Chondrocyte (in vitro differentiated cells): ENCODE measurements around the gene RMI2. TPM values are rescaled to one million over a fixed set of nuclear protein-coding genes. Genes with fewer than 3 reads are reported as not detected.

Source experiments
- DNase-seq: peaks from one replicate; pipeline ENCODE4 v3.0.0; 2021; ENCODE audit warnings: mixed read lengths, low spot score
- H3K27ac Mint-ChIP-seq: one replicate; pipeline ENCODE4 v1.8.0; 2021; ENCODE audit warnings: mild to moderate bottlenecking, moderate library complexity, mixed read lengths; ENCODE audit not compliant: unreplicated experiment
- H3K27me3 Mint-ChIP-seq: 2 replicates; pipeline ENCODE4 v1.8.0; 2021; ENCODE audit warnings: low read depth, mixed read lengths
- H3K36me3 Mint-ChIP-seq: 2 replicates; pipeline ENCODE4 v1.8.0; 2021; ENCODE audit warnings: low read depth, mixed read lengths
- H3K4me1 Mint-ChIP-seq: 2 replicates; pipeline ENCODE4 v1.8.0; 2021; ENCODE audit warnings: low read depth, mild to moderate bottlenecking, mixed read lengths
- H3K4me3 Mint-ChIP-seq: one replicate; pipeline ENCODE4 v1.8.0; 2021; ENCODE audit warnings: mild to moderate bottlenecking, moderate library complexity, mixed read lengths; ENCODE audit not compliant: unreplicated experiment
- H3K9me3 Mint-ChIP-seq: 2 replicates; pipeline ENCODE4 v1.8.0; 2021; ENCODE audit warnings: low read depth, mixed read lengths
- total RNA-seq: library from RNA; stranded (reverse); gene quantifications from 3 replicates; pipeline ENCODE4 v1.2.1, GENCODE V29; 2021
- TF ChIP-seq, protein P1 (sequence below): fragments of 200-600 bp; sonication (generic); IDR thresholded peaks from 2 replicates; pipeline ENCODE4 v1.5.0; 2021; ENCODE audit warnings: antibody characterized with exemption, mild to moderate bottlenecking, moderate library complexity

The RMI2 gene
- total RNA-seq, 1 donor from 2014 or later, result 1.6 TPM

DNA sequence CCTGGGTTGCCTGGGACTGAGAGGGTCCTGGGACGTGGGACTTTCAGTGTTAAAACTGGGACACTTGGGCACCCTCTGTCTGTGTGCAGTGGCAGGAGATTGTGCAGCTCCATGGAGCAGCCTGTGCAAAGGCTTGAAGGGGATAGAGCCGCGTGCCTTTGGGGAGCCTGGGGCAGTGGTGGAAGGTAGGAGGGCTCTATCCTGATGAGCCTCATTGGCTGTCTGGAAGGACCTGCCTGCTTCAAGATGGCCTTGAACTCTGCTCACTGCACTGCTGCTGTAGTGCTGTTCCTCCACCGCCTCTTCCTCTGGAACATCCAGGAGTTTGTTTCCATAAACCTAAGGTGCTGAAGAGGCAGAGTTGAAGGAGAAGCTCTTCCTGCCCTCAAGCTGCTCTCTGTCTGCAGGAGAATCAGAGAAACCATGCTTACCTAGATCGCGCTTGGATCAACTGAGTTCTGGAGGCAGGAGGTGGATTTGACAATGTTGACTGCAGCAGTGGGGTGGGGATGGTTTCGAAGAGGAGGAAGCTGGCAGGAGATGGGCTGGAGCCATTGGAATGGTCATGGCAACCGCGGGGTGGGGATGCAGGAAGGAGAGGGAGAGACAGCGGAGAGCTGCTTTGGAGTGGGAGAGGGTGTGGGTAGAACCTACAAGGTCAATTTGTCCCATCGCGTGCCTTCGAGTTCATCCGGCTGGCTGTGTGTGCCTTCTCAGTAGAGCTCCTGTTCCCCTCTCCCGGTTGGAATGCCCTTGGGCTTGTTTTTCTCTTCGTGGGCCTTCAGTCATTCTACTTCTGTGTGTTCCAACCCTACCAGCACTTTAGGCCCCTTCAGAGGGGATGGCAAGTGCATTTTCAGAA is 3.7 kb downstream of the RMI2 start:
- TF ChIP-seq, protein P1, sequence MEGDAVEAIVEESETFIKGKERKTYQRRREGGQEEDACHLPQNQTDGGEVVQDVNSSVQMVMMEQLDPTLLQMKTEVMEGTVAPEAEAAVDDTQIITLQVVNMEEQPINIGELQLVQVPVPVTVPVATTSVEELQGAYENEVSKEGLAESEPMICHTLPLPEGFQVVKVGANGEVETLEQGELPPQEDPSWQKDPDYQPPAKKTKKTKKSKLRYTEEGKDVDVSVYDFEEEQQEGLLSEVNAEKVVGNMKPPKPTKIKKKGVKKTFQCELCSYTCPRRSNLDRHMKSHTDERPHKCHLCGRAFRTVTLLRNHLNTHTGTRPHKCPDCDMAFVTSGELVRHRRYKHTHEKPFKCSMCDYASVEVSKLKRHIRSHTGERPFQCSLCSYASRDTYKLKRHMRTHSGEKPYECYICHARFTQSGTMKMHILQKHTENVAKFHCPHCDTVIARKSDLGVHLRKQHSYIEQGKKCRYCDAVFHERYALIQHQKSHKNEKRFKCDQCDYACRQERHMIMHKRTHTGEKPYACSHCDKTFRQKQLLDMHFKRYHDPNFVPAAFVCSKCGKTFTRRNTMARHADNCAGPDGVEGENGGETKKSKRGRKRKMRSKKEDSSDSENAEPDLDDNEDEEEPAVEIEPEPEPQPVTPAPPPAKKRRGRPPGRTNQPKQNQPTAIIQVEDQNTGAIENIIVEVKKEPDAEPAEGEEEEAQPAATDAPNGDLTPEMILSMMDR, result no peak

DNA sequence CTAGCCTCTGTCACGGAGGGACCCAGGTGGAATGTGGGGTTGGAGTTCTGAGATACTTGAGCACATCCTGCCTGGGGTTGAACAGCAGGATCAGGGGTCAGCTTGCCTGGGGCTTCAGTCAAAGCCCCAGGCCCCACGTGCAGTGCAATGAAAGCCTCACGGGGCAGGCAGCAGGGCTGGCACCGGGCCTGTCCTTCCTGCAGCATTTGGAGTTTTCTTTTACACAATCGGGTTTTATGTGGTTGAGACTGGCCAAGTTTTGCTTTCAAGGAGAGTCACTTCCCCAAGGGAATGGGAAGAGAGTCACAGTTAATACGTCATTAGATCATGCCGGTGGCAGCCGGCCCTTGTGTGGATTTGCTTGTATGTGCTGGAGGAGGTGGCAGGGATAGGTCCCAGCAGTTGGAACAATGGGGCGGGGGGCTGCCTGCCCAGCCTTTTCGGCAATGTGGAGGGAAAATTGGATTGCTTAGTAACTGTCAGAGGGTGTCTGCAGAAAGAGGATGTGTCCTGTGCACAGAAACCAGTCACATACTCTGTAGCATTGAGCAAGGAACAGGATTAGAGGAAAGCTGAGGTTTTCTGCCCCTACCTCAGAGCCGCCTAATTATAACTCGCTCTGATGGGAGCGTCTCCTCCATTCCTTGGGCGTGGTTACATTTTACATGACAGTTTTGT is 4.5 kb downstream of the RMI2 start:
- H3K27ac Mint-ChIP-seq, result peak overlapping the region; percentile 89
- DNase-seq, result no peak
- H3K9me3 Mint-ChIP-seq, result no peaks in the 10 kb centered on the region
- no peaks in the 10 kb centered on the region for H3K27me3 Mint-ChIP-seq
- H3K4me3 Mint-ChIP-seq, result no peak overlapping the region
- H3K36me3 Mint-ChIP-seq, result no peaks in the 10 kb centered on the region
- peaks cover 36% of the 10 kb centered on the region for H3K4me1 Mint-ChIP-seq
- TF ChIP-seq, protein P1, result no peak

More for the DNA sequence above, 3.7 kb downstream of the RMI2 start:
- Mint-ChIP-seq H3K36me3 (no peaks in the 10 kb centered on the region), H3K27ac (peak overlapping the region; percentile 89), H3K4me1 (peaks cover 36% of the 10 kb centered on the region), H3K27me3 (no peaks in the 10 kb centered on the region), H3K9me3 (no peaks in the 10 kb centered on the region), H3K4me3 (no peak overlapping the region)
- DNase-seq, result no peak

DNA sequence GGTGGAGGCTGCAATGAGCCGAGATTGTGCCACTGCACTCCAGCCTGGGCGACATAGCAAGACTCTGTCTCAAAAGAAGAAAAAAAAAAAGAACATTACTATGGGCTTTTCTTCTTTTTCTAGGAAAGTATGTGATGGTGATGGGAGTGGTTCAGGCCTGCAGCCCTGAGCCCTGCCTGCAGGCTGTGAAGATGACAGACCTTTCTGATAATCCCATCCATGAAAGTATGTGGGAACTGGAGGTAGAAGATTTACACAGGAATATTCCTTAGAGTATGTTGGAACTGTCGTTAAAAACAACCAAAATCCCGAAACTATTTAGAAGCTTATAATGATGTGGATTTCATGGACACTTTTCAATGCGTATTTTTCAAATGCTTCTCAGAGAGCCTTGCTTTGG is 5.3 kb downstream of the RMI2 start:
- H3K27ac Mint-ChIP-seq, result peak overlapping the region; percentile 63
- H3K9me3 Mint-ChIP-seq, result no peaks in the 10 kb centered on the region
- no peak overlapping the region for H3K4me3 Mint-ChIP-seq
- no peak for DNase-seq
- peaks cover 31% of the 10 kb centered on the region for H3K4me1 Mint-ChIP-seq
- H3K27me3 Mint-ChIP-seq, result no peaks in the 10 kb centered on the region
- H3K36me3 Mint-ChIP-seq, result no peaks in the 10 kb centered on the region
- TF ChIP-seq, protein P1, result no peak

DNA sequence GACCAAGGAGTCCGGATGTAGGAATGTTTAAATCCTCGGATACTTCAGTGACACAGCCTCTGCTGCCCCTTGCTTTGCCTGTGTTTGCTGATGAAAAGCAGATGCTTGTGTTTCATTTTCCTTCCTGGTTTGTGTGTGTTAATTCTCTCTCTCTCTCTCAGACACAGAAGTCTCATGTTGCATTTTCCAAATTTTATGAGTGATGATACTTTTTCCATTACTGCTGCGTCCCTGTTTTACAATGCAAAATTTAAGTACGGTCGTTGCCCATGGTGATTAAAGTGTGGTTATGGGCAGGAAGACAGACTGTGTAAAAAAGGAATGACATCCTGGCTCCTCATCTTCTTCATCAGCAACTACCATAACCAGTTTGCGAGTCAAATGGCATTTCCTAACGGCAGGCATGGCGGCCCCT is 5.7 kb downstream of the RMI2 start:
- TF ChIP-seq, protein P1, result no peak
- H3K4me3 Mint-ChIP-seq, result peak overlapping the region; percentile 18
- H3K4me1 Mint-ChIP-seq, result peaks cover 31% of the 10 kb centered on the region
- no peaks in the 10 kb centered on the region for H3K27me3 Mint-ChIP-seq
- DNase-seq, result no peak
- peak overlapping the region; percentile 63 for H3K27ac Mint-ChIP-seq
- H3K36me3 Mint-ChIP-seq, result no peaks in the 10 kb centered on the region
- no peaks in the 10 kb centered on the region for H3K9me3 Mint-ChIP-seq

DNA sequence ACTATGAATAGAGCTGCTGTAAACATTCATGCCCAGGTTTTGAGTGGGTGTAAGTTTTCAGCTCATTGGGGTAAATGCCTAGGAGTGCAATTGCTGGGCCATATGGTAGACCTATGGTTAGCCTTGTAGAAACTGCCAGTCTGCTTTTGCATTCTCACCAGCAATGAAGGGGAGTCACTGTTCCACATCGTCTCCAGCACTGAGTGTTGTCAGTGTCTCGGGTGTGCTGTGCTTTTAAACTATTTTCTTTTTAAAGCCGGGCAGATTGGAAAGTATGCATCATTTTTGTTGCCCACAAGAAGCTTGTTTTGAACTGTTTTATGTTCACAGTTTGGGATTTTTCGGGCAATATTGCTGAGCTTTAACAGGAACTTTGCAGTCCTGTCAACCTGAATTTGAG is 7.9 kb downstream of the RMI2 start:
- Mint-ChIP-seq H3K9me3 (no peaks in the 10 kb centered on the region), H3K4me1 (peaks cover 47% of the 10 kb centered on the region), H3K27ac (no peak overlapping the region), H3K27me3 (no peaks in the 10 kb centered on the region), H3K36me3 (no peaks in the 10 kb centered on the region), H3K4me3 (no peak overlapping the region)
- DNase-seq, result no peak
- TF ChIP-seq, protein P1, result no peak
